HTR-8/SVneo (cell line): Measurements from ENCODE around the gene QRICH1.

ENCODE experiments used
- DNase-seq: peaks from one replicate; pipeline ENCODE4 v3.0.0; 2011; ENCODE audit warnings: low spot score, mixed read lengths; ENCODE audit not compliant: insufficient read length
- FAIRE-seq: peaks from 2 replicates; lab custom pipeline; 2011; peaks lifted over from hg19 to GRCh38; lab: Jason Lieb, UNC

Gene QRICH1

DNA sequence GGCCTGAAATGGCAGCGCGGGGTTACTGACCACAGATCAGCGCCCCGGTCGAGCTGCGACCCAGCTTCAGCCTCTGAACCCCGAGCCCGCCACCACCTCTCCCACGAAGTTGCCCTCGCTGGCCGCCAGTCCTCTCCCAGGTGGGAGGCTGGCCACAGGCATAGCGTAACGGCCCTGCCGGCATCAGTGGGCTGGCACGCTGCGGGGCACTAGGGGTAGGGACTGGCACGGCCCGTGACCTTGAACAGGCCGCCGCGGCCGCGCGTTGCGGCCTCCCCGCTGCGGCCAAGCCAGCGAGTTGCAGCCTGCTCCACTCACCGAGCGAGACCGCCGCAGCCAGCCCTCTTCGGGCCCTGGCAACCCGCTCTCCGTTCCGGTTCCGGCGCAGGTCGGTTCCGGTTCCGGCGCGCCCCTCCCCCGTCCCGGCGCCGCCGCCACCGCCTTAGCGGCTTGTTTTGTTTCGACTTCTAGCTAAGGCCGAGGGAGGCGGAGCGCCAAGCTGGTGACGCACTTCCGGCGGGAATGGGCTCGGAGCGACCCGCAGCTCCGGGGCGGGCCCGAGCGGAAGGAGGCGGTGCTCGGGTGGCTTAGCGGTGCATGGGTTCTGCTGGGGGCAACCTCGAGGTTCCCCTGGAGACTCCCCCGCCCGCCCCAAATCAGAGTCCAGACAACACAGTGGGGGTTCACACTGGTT lies 26.7 kb upstream of the QRICH1 start, which contains the start of gene USP19:
USP19 (minus strand) TSS at position 386 of the 694 bp plus-strand sequence. CDS start 1,678 bp downstream, outside the sequence.
- peak; percentile 96 for DNase-seq
- FAIRE-seq, result peak; percentile 98

DNA sequence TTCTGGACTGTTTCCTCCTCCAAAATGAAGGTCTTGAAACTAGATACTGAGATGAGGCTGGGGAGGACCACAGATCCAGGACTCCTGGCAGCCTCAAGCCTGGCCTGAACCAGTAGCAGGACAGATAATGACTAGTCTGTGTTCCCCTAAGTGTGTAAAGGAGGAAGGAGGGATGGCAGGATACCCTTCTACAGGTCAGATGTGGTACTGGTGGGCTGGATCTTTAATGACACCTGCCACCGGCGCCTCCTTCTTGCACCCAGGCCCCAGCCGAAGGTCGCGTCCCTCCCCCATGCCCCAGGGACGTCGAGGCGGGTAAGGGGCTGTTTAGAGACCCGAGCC lies 26.2 kb upstream of the QRICH1 start:
- DNase-seq, result no peak
- FAIRE-seq, result no peak

DNA sequence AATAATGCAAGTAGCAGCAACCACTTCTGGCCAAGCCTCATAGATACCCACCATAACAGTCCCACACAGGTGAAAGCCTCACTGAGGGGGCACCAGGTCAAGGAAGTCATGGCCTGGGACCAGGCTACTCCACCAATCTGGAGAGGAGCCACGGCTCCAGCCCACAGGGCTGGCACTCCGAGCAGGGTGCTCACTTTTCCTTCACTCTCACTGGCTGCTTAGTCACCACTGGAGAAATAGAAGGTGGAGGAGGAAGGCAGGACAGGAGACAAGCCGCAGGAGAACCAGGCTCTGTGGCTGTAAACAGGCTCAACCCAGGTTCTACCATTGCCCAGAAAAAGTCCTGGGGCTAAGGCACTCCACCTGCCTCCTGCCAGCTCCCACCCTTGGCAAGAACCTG lies 25.6 kb upstream of the QRICH1 start:
- FAIRE-seq (no peak), DNase-seq (no peak)

DNA sequence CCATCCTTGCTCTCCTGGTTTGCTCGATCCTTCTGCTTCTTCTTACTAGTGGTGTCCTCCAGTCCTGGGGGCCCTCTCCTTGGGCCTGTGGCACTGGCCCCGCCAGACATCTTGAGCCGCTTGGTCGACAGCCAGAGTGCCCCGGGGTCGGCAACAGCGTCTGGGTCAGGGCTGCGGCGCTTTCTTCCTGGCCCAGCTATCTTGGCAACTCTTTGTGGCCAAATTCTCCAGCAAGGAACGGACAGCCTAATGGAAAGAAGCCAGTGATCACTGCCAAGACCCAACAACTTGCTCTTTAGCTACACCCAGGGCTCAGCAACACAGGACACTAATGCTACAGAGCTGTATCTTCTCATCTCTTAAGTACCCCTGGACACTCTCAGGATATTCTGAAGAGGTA lies 25.2 kb upstream of the QRICH1 start:
- DNase-seq, result no peak
- no peak for FAIRE-seq

DNA sequence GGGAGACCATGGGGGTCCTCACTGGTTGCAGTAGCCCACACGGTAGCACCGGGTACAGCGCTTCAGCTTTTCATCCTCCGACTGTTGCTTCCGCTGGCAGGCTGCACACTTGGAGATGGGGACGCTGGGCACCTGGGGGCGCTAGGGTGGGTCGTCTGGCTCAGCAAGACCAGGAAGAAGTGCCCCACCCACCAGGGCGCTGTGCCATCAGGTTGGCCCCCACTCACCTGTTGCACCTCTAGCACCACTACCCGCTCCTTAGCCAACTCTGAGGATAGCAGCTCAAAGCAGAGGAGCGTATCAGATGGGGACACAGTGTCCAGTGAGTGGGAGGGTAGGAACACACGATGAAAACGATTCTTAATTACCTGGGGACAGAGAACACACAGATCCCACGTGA lies 18.4 kb upstream of the QRICH1 start:
- DNase-seq (no peak), FAIRE-seq (no peak)

DNA sequence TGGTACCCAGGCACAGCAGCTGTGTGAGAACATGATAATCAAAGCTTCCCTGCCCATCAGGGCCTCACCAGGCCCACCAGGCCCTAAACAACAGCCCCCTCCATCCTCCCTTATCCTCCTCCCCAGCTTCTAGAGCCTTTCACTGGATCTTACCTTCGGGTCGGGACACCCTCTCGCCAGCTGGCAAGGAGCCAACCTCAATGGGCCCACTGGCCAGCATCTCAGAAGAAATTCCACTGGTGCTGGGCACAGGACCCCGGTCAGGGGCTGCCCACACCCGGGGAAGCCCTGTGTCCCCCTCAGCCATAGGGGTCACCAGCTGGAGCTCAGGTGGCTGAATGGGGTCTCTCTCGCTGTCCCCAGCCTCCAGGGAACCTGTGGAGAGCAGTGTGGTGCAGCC lies 17.5 kb upstream of the QRICH1 start:
- DNase-seq, result no peak
- FAIRE-seq, result no peak

DNA sequence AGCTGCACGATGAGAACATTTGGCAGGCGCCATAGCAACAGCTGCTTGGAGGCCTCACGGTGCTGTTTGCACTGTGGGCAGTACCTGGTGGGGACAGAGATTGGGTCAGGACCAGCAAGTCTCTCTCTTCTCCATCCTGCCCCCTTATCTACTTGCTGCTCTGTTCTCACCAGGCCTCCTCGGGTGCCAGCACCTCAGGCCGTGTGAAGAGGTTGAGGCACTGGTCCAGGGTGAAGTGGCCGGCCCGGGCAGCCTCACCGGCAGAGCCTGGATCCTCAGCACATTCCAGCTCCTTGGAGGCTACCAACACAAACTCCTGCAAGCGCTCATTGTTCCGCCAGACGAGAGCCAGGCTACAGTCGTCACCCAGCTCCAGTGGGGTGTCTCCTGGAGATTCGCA lies 16.9 kb upstream of the QRICH1 start:
- FAIRE-seq (no peak), DNase-seq (no peak)

DNA sequence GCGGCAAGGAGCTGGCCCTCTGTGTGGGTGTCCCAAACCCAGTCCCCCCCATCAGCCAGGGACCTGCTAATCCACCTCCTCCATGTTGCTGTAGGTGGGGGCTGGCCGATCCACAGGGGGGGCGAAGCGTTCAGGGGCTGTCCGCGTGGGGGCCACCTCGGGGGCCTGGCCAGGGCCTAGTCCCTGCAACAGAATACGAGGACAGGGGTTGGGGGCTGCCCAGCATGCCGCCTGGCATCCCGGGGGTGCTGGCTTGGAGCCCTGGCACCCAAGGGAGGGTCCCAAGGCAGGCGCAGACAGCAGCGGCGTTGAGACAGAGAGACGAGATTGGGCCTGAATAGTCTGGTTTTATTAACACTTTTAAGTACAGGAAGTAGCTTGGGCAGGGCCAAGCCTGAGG lies 14.5 kb upstream of the QRICH1 start:
- FAIRE-seq (no peak), DNase-seq (no peak)

DNA sequence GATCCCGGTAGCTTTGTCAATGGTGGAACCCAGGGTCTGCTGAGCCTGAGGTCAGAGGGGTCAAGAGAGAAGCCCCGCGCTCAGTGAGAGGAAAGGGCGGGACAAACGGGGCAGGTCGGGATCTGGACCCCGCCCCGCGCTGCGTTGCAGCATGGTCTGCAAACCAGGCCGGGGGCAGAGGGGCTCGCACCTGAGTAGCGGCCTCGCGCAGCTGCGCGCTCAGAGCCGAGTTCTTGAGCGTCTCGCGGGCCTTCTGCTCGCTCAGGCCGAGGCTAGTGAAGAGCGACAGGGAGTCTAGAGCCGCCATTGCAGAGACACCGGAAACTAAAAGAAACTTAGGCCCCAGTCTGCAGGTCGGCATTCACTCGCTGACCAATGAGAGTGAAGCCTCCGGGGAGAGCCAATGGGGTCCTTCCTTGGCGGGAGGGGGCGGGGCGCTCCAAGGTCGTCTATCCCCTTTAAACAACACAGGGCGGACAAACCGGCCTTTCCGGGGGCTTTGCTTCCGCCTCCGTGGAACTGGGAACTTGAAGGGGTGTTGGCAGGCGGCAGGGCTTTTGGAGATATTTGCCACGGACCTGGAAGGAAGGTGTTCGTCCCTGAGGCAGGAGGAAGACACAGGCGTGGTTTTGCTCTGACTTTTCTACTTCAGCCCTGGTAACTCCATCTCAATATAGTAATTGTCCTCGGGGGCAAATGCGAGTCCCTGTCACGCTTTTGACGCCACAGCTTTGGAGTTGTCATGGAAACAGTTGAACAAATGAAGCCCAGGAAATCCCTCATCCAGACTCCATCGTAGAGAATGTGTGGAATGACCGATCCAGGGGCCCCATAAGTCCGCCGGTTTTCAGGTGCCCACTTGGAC lies 10.8 kb upstream of the QRICH1 start, which contains the start of gene QARS1:
QARS1 (minus strand) TSS at position 331 of the 865 bp plus-strand sequence; CDS start at position 307, 24 bp downstream.
- FAIRE-seq (peak; percentile 4), DNase-seq (peak; percentile 98)

DNA sequence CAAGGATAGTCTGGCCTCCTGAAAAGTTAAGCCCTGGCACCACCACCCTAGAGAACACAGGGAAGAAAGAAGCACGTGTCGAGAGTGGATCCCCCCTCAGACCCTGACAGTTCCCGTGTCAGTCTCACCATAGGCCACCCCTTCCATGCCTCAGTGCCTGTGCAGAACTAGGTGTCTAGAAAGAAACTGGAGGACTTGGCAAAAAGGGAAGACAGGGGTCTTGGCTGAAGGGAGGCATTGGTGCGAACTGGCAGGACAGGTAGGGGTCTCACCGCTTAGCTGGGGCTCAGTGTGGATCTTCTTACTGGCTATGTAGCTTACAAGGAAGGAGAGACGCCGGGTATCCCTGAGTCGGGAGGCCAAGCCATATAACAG lies 10.2 kb upstream of the QRICH1 start:
- FAIRE-seq, result no peak
- no peak for DNase-seq

DNA sequence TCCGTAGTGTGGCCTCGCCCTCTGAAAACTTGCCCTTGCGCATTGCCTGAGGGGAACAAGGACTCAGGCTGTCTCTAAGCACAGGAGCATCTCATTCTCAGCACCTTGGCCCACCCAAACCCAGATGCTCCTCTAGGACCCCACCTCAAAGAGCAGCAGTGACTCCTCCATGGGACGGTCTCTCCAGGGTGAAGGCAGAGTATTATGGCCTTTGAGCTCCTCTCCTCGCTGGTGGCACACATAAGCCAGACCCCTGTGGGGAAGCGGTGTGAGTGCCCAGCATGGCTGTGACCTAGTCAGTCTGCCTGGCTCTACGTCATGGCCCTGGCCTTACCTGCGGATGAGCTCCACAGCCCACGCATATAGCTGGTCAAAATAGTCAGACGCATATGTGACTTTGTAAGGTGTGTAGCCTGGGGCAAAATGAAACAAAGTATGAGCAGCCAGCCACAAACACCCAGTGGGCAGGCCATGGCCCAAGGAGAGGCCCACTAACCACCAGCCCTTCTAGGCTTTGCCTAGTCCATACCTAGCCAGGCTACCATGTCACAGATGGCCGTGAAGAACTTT lies 6.3 kb upstream of the QRICH1 start:
- no peak for DNase-seq

DNA sequence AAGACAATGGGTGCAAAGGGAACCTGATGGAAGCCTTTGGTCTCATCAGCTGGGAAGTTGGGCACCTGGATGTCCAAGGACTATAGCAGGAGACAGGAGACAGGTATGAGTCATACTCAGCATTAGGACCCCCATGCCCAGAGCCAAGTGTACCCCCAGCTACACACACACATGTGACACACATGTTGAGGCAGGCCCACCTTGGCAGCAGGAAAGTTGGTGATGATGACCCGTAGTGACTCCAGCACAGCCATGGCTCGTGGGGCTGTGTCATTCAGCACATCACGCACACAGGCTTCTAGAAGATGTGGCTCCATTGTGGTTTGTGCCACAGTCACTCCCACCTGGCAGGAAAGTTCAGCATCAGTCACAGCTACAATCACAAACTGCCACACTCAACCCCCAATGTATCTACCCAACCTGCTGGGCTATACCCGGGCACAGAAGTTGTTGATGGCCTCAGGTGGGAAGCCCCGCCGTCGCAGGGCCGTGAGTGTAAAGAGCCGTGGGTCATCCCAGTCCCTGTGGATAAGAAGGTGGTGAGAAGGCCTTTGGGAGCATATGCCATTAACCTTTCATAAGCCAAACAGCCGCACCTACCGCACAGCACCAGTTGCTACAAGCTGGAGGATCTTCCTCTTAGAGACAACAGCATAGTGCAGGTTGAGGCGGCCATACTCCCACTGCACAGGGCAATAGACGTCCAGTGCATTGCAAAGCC lies 5.2 kb upstream of the QRICH1 start:
- FAIRE-seq (no peak), DNase-seq (no peak)

More for the DNA sequence above, 6.3 kb upstream of the QRICH1 start:
- no peak for FAIRE-seq

DNA sequence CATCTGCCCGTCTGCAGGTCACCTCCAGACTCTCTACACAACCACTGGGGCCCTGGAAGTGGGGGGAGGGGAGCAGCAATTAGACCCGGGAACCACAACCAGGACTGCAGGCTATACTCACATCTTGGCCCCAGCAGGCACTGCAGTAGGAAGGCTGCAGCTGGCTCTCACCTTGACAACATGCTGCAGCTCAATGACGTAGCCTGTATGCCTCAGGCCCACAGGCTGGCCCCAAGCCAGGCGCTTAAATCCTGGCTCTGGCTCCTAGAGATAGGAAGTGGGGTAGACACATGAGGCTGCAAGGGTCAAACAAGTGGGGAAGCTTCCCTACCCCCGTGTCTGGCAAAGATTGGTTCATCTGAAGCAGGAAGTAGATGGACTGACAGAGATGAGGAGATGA lies 4.6 kb upstream of the QRICH1 start:
- DNase-seq (no peak), FAIRE-seq (no peak)

DNA sequence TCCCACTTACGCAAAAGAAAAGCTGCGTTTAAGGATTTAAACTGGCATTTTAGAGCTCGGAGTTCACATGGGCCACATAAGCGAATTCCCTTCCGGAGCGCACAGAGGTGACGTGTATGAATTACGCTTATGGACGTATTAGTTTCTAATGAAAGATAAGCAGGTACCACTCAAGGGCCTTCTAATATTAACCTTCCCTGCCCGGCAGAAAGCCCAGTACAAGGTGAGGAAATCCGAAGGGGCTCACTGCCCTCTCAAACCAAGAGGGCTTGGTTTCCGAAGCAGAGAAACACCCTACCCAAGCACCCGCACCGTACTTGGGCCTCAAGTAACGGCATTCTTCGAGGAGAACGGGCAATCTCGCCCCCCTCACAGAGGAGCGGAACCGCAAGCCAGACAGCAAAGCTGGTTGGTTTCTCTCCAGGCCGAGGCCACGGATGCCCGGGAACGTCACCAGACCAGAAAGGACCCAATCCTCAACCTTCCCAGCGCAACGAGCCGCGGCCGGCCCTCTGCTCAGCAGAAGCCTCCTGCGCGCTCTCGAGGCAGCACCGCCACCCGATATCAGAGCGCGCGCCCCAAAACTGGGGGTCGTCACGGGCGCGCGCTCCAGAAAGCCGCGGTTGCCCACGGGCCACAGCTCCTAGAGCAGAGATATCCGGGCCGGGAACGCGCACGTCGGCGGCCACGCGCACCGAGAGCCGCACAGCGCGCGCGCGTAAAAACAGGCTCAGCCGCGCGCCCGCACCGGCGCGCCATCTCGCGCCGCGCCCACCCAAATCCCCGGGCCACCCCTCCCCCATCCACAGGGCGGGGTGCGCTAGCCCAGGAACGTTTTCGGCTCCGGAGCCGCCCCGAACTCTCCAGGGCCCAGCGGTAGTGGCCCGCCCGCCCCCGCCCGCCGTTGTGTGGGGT lies 676 bp downstream of the QRICH1 start:
- DNase-seq, result peak; percentile 52

DNA sequence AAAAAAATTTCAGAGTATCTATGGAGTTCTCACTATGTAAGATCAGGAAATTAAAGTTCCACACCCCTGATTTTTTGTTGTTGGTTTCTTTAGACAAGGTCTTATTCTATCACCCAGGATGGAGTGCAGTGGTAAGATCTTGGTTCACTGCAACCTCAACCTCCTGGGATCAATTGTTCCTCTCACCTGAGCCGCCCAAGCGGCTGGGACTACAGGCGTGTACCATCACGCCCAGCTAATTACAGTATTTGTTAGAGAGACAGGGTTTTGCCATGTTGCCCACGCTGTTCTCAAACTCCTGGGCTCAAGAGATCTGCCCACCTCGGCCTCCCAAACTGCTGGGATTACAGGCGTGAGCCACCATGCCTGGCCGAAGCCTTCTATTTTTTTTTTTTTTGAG lies 12.4 kb downstream of the QRICH1 start:
- FAIRE-seq (no peak), DNase-seq (no peak)

More for the DNA sequence above, 676 bp downstream of the QRICH1 start:
- FAIRE-seq, result peak; percentile 90

DNA sequence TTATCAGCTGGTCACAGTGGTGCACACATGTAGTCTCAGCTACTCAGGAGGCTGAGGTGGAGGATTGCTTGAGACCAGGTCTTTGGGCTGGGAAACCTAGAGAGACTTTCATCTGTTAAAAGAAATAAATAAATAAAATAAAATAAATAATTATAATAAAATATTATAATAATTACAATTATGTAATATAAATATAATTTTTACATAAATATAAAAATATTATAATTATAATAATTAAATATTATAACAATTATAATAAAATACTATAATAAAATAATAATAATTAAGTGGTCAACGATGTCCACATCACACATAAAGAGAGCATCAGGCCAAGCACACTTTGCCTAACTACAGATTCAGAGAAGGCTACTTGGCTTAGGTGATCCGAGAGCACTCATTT lies 14.6 kb downstream of the QRICH1 start:
- DNase-seq (no peak), FAIRE-seq (no peak)

DNA sequence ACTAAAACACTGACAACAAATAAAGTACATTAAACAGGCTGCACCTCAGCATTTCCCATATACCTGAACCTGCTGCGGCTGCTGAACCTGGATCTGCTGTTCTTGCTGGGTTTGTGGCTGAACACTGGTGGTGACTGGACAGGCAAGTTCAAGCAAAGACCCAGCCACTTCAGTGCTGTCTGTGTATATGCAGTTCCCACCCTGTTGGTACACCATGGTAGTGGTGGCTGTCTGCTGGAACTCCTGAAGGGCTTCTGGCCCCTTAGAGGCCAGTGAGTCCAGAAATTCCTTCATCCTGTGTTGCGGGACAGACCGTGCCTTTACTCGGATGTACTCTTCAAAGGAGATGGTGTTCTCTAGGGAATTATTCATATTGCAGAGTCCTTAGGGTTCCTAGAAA lies 17.2 kb downstream of the QRICH1 start:
- no peak for FAIRE-seq
- no peak for DNase-seq

DNA sequence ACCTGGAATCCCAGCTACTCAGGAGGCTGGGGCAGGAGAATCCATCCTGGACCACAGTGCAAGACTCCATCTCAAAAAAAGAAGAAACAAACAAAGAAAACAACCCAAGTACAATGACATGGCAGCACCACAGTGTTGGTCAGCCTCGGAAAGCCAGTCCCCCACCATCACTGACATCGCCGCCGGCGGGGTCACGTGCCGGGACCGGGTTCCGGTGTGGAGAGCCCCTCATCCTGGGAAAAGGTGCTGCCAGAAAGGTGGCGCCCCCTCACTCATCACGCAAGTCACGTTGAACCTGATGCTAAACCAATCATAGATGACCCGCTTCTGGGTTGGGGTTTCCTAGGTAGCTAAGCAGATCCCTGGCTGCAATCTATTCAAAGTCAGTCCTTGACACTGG lies 17.8 kb downstream of the QRICH1 start:
- no peak for DNase-seq
- FAIRE-seq, result no peak

DNA sequence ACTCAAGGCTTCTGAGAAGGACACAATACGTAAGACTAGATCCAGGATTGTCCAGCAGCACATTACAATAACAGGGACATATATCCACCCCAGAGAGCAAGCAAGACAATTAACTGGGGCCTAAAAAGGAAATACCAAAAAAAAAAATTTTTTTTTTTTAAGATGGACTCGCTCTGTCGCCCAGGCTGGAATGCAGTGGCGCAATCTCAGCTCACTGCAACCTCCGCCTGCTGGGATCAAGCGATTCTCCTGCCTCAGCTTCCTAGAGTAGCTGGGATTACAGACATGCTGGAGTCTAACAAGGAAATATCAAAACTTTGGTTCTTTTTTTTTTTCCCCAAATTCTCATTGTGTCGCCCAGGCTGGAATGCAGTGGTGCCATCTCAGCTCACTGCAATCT lies 35.9 kb downstream of the QRICH1 start:
- FAIRE-seq (no peak), DNase-seq (no peak)

DNA sequence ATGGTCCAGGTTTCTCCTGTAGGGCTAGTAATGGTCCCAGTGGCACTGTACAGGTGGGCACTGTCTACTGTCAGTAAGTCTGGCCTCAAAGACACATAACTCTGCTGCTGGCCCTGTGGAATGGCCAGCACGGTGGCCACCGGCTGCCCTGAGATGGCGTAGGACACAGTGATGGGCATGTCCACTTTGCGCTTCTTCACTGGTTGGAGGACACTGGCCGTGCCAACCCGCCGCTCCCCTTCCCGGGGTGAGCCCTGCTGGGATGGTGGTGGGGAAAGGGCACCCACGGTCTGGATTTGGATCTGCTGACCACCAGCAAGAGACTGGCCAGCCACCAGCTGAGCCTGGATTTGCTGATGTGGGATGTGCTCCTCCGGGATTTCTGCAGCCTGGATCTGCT lies 36.6 kb downstream of the QRICH1 start:
- FAIRE-seq (no peak), DNase-seq (no peak)
